Ramos (cell line): ENCODE data around the gene ROPN1L.
"Not testable (repeated sequence)": the region's sequence is repeated elsewhere in the genome, so short reads cannot be mapped to it uniquely, and the experiment has no call there.

ENCODE experiments used
- in situ Hi-C: fragments of 300-500 bp; cut with MboI; formaldehyde crosslinking; loops from one replicate; pipeline ENCODE4 v1.14.3; 2022; ENCODE audit warnings: low sequenced_read_pairs; ENCODE audit not compliant: unreplicated experiment

ROPN1L gene

DNA sequence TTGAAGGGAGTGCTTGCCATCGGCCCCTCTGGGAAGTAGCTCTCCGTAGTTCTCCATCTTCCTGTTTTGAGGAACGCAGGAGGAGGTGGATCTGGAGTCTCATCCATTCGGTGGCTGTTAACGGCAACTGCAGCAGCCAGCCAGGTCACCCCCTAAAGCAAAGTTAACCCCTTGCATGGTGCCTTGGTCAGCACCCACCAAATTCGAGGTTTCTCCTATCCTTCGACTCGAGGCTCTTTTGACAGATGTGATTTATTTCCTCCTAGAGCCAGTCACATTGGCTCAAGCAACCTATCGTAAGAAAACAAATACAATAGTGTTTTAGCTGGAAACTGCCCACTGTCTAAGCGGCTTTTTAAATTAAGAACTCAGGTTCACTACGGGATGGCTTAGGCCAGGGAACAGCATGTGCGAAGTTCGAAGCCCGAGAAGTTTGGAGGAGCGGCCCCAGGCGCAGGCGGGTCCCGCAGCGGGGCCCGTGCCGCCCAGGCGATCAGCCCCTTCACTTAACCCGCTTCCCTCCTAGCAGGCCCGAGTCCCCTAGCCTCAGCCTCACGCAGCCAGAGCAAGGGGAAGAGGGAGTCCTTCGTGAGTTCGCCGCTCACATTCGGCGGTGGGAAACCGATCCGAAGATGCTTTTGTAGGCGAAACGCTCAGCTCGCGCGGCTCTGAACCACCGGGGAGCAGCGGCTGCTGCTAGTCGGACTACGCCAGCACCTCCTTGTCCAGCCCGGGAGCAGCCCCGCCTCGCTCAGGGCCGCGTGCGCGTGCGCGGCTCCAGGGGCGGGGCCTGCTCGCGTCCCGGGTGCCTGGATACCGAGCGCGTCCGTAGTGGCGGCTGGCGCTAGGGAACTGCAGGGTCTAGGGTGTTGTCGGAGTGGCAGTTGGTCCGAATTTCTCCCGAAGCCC, at the start of gene ROPN1L:
ROPN1L (plus strand) TSS at position 797 of the 909 bp plus-strand sequence. CDS start 289 bp downstream, outside the sequence.
- in situ Hi-C loops = no loop called here

DNA sequence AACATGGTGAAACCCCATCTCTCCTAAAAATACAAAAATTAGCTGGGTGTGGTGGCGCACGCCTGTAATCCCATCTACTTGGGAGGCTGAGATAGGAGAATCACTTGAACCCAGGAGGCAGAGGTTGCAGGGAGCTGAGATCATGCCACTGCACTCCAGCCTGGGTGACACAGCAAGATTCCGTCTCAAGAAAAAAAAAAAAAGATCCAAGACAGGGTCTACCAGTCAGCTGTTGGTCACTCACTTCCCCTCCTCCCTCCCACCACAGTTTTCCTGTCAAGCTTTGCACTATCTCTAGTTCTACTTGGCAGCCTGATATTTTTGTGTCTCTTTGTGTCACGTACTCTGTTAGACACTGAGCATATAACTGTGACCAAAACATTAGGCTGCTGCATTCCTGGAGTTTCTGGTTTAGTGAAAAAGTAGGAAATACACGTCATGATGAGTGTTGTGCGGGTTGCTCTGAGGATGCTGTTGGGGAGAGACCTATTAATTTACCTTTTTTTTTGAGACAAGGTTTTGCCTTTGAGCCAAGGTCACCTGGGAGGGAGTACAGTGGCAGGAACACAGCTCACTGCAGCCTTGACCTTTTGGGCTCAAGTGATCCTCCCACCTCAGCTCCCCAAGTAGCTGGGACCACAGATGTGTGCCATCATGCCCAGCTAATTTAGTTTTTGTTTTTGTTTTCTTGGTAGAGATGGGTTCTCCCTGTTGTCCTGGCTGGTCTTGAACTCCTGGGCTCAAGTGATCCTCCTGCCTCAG, 48.9 kb upstream of the ROPN1L start:
- in situ Hi-C loops = not testable (repeated sequence)

DNA sequence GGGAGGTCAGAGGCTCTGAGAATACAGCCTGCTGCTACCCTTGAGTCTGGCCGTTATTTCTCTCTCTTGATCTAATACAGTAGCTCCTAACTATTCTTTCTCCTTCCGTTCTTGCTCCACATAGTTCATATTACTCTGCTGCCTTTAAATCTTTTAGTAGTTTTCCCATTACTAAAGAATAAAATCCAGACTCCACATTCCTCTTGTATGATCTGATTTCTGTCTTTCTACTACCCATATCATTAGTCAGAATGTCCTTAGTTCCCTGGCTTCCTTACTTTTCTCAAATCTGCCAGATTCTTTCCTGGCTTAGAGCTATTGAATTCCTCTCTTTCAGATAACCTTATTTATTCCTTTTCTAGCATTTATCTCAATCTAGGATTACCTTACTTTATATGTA, 48.2 kb upstream of the ROPN1L start:
- in situ Hi-C loops = no loop called here

DNA sequence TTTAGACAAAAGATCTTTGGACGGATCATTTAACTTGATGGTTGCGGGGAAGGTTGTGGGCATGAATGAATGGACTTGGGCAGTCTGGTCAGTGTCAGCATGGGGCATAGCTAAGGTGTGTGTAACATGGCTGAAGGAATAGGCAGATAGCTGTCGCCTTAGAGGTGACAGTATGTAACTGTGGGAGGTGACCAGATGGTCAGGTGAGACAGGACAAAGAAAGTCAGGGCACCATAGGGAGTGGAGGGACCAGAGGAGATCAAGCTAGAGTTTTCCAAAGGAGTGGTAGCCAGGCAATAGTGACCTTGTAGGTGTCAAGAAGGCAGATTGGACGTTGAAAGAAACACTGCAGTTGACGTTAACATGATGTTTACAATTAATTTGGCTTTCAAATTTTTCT, 45.1 kb upstream of the ROPN1L start:
- in situ Hi-C loops = no loop called here

DNA sequence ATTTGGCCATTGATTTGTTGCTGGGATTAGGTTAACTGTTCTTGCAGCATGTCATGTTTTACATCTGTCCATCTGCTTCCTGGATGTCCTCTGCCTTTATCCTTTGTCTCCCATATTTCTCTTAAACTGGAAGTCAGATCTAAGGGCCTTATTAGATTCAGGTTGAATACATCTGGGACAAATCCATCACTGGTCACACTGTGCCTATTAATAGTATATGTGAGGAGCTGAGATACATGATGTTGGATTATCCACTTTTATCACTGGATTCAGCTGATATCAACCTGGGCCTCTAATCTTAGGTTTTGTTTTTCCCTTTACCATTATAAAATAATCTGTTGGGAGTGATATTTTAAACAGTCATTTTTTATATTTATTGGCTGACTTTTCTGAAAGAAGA, 41.8 kb upstream of the ROPN1L start:
- in situ Hi-C loops = loop anchor here (25.0 kb wide), 1 partner anchor 113 kb away; no protein-coding TSS in a partner anchor

DNA sequence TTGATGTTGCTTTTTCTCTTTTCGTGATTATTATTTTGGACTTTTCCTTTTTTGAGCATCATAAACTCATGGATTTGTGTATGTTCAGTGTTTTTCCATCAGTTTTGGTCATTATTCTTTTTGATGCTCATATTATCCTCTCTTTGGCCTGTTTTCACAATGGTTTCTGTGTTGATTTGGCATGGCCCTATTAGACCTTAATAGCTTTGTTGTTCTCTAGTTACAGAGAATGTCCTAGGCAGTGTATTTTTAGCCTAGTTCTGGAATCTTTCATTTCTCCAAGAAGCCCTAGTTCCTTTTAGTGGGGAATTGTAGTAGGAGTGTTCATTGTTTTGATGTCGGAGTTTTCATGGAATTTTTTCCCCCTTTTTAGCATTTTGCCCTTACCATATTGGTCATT, 41.3 kb upstream of the ROPN1L start:
- in situ Hi-C loops = loop anchor here (25.0 kb wide), 1 partner anchor 113 kb away; no protein-coding TSS in a partner anchor

DNA sequence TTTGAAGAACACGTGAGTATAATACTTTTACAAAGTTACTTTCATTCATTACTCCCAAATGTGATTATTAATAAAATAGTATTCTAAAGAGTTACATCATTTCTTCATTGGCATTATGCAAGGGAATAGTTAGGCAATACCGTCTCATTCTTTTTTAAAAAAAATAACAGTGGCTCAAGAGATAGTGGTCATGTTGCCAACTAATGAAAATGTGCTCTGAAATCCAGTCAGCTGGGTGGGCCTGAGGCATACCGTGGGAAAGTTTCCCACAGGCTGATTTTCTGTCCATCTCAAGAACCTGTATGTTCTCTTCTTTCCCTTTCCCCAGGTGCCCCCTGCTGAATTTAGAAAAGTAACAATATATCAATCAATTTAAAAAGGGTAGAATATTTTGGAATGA, 40.8 kb upstream of the ROPN1L start:
- in situ Hi-C loops = loop anchor here (25.0 kb wide), 1 partner anchor 114 kb away; no protein-coding TSS in a partner anchor

DNA sequence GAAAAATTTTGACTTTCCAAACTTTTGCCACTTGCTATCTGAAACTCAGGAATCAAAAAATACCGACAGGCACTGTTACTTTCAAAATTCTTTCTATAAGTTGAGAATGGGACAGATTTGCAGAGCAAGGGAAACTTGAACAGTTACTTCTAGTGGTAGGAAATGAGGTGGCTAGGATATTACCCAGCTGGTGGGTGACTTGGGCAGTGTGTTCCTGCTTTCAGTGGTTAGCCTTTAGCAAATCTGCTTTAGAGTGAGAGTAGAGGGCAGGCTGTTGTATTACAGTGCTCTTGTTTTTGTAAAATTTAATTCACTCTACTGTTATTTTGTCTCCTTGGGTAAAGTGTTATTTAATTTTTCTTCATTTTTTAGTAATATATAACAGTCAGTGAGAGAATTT, 40.2 kb upstream of the ROPN1L start:
- in situ Hi-C loops = loop anchor here (25.0 kb wide), 1 partner anchor 114 kb away; no protein-coding TSS in a partner anchor

DNA sequence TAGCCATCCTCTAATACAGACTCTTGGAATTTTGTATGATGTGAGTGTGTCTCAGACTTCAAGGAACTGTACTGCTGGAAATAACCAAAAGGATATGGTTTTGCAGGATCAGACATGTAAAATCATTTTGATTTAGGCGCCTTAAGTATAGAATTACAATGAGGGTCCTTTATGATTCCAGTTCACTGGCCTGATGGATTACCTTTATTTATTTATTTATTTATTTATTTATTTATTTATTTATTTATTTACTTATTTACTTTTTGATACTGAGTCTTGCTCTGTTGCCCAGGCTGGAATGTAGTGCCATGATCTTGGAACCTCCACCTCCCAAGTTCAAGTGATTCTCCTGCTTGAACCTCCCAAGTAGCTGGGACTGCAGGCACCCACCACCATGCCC, 37.9 kb upstream of the ROPN1L start:
- in situ Hi-C loops = loop anchor here (25.0 kb wide), 1 partner anchor 117 kb away; no protein-coding TSS in a partner anchor

DNA sequence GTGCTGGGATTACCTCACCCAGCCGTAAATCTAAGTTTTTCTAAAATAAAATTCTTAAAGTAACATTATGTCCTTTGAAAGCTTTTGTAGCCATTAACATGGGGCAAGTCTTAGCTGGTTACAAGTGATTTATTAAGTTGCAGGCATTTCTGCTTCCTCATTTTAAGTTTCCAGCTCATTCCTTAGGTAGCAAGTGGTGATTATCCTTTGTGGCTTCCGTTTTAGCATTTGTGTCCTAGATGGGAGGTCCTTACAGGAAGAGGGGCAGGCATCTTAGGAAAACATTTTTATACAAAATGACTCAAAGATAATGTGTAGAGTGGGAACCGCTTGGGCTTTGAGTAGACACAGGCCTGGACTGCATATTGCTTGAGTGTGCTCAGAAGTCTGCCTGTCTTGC, 35.0 kb upstream of the ROPN1L start:
- in situ Hi-C loops = loop anchor here (25.0 kb wide), 1 partner anchor 119 kb away; no protein-coding TSS in a partner anchor

DNA sequence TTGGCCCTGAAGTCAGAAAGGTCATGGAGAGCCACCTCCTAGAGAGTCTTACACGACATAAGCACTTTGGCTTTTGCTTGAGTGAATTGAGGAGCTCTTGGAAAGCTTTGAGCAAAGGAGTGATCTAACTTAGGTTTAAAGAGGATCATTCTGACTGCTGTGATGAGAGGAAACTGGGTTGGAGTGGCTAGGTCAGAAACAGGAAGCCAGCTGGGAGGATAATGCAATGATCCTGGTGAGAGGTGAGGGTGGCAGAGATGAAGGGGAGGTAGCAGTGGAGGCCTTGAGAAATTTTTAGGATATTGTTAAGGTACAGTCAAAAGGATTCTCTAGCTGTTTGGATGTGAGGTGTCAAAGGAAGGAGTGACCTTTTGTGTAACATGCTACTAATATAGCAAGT, 32.2 kb upstream of the ROPN1L start:
- in situ Hi-C loops = loop anchor here (25.0 kb wide), 1 partner anchor 122 kb away; no protein-coding TSS in a partner anchor

DNA sequence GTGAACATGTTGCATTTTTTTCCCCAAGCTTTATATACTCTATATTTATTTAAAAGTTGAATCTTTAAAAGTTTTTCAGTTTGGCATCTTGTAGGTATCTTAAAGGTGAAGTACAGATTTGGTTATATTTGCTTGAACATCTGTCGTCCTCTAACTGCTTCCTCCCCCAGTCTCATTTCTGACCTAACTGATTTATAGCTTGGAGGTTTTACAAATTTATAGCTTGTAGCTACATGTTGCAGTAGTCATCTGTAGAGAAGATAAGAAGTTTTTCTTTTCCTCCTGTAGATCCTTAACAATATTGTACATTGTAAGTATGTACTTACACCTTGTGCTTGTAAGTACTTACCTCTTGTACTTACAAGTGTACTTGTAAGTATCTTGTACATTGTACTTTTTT, 31.0 kb upstream of the ROPN1L start:
- in situ Hi-C loops = loop anchor here (25.0 kb wide), 1 partner anchor 123 kb away; no protein-coding TSS in a partner anchor

DNA sequence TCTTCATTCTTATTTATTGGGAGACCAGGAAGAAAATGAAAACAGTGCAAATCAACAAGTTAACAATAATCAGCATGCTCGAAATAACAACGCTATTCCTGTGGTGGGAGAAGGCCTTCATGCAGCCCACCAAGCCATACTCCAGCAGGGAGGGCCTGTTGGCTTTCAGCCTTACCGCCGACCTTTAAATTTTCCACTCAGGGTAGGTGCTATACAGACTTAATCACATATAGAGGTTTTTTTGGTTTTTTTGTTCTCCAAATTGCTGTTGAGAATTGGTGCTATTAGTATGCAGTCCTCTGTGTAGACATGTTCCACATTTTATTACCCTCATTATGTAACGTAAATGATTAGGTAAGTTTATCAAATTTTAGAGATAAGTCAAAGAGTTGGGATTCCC, 30.3 kb upstream of the ROPN1L start:
- in situ Hi-C loops = loop anchor here (25.0 kb wide), 1 partner anchor 124 kb away; no protein-coding TSS in a partner anchor

DNA sequence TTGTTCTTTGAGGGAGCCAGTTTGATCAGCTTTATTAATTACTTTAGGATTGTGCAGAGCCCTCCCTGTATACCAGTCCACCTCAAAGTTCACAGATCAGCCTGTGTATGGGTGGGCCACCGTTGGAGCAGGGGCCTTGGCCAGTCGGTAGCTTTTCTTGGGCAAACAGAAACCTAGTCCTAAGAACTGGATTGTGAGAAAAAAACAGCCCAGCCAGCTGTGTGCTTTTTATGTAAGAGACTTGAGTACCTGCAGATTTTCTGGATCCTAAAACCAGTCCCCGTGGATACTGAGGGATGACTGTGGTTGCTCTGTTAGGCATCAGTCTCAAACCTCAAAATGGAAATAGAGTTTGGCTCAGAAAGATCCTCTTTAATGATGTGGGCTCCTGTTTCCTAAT, 24.8 kb upstream of the ROPN1L start:
- in situ Hi-C loops = loop anchor here (25.0 kb wide), 1 partner anchor 130 kb away; no protein-coding TSS in a partner anchor

DNA sequence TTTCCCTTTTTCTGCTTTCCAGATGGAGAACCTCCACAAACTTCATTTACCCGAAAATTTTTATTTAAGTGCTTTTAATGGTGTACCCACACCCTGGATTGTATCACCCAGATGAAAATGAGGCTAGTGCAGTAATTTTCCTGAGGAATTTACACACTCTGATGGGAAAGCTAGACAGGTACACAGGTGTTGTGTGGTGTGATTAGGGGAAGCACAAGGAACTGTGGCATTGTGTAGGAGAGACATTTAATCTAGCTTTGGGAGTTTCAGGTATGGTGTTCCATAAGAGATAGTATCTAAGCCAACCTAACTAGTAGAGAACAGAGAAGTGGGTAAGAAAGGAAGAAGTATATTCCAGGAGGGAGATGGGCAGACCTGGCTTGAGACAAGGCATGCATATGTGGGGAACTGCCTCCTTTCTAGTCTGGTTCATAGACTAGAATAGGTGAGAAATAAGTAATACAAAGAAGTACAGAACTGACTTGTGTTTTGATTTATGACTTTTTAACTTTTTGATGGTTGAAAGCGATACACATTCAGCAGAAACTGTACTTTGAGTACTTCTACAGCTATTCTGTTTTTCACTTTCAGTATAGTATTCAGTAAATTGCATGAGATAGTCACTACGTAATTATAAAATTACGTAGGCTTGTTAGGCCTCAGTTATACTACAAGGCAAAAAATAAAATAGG, 22.9 kb upstream of the ROPN1L start:
- in situ Hi-C loops = loop anchor here (25.0 kb wide), 1 partner anchor 131 kb away; no protein-coding TSS in a partner anchor

DNA sequence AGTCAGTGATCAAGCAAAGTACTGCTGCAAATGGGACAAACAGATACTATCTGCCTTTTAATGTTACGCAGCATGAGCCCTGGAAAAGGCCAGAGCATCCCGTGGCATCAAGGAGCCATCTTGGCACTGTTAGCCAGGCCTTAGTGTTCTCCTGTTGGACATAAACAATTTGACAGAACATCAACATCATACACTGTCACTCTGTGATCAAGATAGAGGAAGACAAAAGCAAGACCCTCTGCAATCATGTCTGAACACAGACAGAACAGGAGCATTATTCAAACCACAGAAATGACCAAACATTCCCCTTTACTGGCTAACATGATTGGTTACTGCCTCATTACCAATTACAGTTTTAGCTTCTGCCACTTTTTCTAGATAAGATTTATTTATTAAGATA, 21.2 kb upstream of the ROPN1L start:
- in situ Hi-C loops = loop anchor here (25.0 kb wide), 1 partner anchor 133 kb away; no protein-coding TSS in a partner anchor

DNA sequence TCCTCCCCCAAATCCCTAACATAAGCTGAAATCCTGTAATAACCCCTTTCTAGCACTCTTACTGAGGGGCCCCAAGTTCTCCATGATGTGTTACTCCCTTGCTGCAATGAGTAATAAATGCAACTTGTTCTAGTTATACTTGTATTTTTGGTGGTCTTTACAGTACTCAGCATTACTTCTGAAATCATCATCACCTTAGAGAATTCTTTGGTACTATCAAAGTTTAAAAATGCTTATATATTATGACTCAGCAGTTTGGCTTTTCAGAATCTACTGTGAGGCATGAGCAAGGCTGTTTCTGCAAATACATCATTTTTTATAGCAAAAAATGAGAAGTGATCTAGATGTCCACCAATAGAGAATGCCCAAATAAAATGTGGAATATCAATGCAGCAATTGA, 20.7 kb upstream of the ROPN1L start:
- in situ Hi-C loops = loop anchor here (25.0 kb wide), 1 partner anchor 134 kb away; no protein-coding TSS in a partner anchor

DNA sequence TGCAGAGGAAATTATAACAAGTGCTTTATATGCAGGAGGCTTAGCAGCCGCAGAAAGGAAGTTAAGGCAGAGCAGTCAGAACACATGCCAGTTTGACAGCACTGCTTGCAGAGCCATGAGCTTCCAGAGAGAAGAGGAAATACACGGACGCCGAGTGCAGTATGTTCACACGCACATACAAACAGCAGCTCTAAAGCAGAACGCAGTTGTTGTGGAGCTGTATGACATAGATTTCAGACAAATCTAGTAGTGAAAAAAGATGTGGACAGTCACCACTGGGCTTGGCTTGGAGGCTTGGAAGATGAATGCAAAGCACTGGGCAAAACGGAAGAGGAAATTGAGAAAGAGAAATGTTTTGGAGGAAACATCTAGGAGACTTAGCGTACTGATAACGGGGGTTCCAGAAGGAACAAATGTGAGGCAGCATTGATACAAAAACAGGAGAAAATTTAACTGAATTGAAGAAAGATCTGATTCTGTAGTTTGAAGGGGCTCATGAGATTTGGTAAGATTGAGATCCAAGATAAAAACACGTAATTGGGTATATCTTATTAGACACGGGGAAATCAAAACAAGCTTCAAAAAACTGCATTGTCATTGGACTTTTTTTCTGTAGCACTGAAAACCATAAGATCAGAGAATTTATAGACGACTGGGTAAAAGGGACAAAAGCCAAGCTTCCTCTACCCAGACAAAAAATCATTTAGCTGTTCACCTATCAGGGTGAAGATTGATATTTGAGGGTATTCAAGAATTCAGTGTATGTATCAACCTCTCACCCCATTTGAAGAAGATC, 19.6 kb upstream of the ROPN1L start:
- in situ Hi-C loops = loop anchor here (25.0 kb wide), 1 partner anchor 135 kb away; no protein-coding TSS in a partner anchor

DNA sequence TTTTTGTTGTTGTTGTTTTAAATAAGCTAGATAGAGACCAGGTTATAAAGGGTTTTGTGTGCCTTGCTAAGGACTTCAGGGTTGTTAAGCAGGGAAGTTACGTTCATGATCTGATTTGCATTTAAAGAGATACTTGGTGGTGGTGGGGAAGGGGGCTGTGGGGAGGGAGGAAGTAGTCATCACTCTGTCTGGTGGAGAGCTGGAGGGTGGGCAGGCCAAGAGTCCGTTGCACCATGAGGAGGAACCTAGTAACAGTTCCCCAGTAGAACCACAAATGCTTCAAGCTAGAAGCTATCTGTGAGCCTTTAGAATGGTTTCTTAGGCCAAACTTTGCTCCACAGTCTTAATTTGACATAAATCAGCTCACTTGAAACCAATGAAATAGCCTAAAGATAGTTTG, 18.7 kb upstream of the ROPN1L start:
- in situ Hi-C loops = loop anchor here (25.0 kb wide), 1 partner anchor 136 kb away; no protein-coding TSS in a partner anchor
